ENCODE data around the gene ARHGAP31.

DNA sequence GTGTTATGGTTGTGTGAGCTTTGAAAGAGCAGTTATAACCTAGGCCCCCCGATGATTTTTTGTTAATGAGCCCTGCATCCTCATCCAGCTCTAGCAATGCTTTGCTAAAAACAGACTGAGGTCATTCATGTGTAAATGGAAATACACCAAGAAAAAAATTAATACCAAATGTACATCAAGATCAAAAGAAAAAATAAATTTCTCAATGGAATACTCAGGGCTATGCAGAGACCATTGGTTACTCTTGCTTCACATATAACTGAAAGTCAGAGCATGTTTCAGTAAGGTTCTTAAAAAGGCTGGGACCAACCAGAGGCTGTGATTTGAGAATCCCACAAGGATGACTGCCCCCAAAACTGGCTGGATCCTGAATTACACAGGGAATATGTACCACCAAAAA is 48.0 kb downstream of the ARHGAP31 start:
- no peak for TF ChIP-seq CTCF (IDR thresholded peaks at IDR 0.05 in 8 of 11, conservative IDR thresholded peaks at IDR 0.05 in 3 of 11)
- no peak for TF ChIP-seq POLR2A (IDR thresholded peaks at IDR 0.05)
- no peak for TF ChIP-seq POLR2AphosphoS5 (IDR thresholded peaks at IDR 0.05)
